ENCODE data around the gene NAA30.

NAA30 gene

GRCh38 chr14:57400556-57401494, 10.4 kb downstream of the NAA30 start:
- no peak for DNase-seq

- no peak for DNase-seq
Measured at GRCh38 chr14:57401501-57401900, 11.1 kb downstream of the NAA30 start.

GRCh38 chr14:57402173-57402852, 11.9 kb downstream of the NAA30 start:
- DNase-seq, result no peak

- no peak for DNase-seq
Measured at GRCh38 chr14:57403521-57403864, 13.1 kb downstream of the NAA30 start.

- no peak for DNase-seq
Measured at GRCh38 chr14:57405562-57405961, 15.2 kb downstream of the NAA30 start.

- no peak for DNase-seq
Measured at GRCh38 chr14:57408037-57408436, 17.7 kb downstream of the NAA30 start.

- DNase-seq, result no peak
Measured at GRCh38 chr14:57408634-57409033, 18.2 kb downstream of the NAA30 start.

- DNase-seq, result no peak
Measured at GRCh38 chr14:57412341-57412740, 22.0 kb downstream of the NAA30 start.

- no peak for DNase-seq
Measured at GRCh38 chr14:57413849-57414248, 23.5 kb downstream of the NAA30 start.

- DNase-seq, result no peak
Measured at GRCh38 chr14:57417228-57417627, 26.8 kb downstream of the NAA30 start.

GRCh38 chr14:57418999-57419398, 28.6 kb downstream of the NAA30 start:
- DNase-seq, result no peak

- DNase-seq, result no peak
Measured at GRCh38 chr14:57420033-57420432, 29.6 kb downstream of the NAA30 start.

- no peak for DNase-seq
Measured at GRCh38 chr14:57420986-57421385, 30.6 kb downstream of the NAA30 start.

GRCh38 chr14:57435923-57436322, 45.5 kb downstream of the NAA30 start:
- DNase-seq, result no peak

- no peak for DNase-seq
Measured at GRCh38 chr14:57461777-57462320, 71.5 kb downstream of the NAA30 start.

- DNase-seq, result no peak
Measured at GRCh38 chr14:57462551-57462950, 72.2 kb downstream of the NAA30 start.

GRCh38 chr14:57464008-57464730, 73.8 kb downstream of the NAA30 start:
- no peak for DNase-seq
